ENCODE data around the gene LRP1B. TPM values are rescaled to one million over a fixed set of nuclear protein-coding genes. Genes with fewer than 3 reads are reported as not detected.

Gene LRP1B
- total RNA-seq, 1 experiment from 2014 or later, result 0.08 TPM

GRCh38 chr2:141306368-141306767 lies 824.4 kb downstream of the LRP1B start:
- Histone ChIP-seq H3K4me3 (no peak overlapping the region), H3K27ac (no peak overlapping the region), H3K36me3 (no peaks in the 10 kb centered on the region), H3K4me1 (replicated peaks) (no peaks in the 10 kb centered on the region), H3K9me3 (replicated peaks) (0 out of 2 replicates have a peak, but pooled peaks cover 2% of the 10 kb centered on the region), H3K27me3 (replicated peaks) (no peaks in the 10 kb centered on the region)
- no peak for DNase-seq (ENCODE audit: low read depth in 1 of 2, low spot score in 2 of 2)

GRCh38 chr2:141301551-141301950 lies 829.3 kb downstream of the LRP1B start:
- Histone ChIP-seq H3K27me3 (replicated peaks) (no peaks in the 10 kb centered on the region), H3K4me1 (replicated peaks) (no peaks in the 10 kb centered on the region), H3K4me3 (no peak overlapping the region), H3K36me3 (no peaks in the 10 kb centered on the region), H3K9me3 (replicated peaks) (0 out of 2 replicates have a peak, but pooled peaks cover 2% of the 10 kb centered on the region), H3K27ac (no peak overlapping the region)
- DNase-seq (ENCODE audit: low read depth in 1 of 2, low spot score in 2 of 2), result no peak

- Histone ChIP-seq H3K4me1 (replicated peaks) (no peaks in the 10 kb centered on the region), H3K27me3 (replicated peaks) (no peaks in the 10 kb centered on the region), H3K4me3 (no peak overlapping the region), H3K9me3 (replicated peaks) (no peaks in the 10 kb centered on the region), H3K36me3 (no peaks in the 10 kb centered on the region), H3K27ac (no peak overlapping the region)
- DNase-seq (ENCODE audit: low read depth in 1 of 2, low spot score in 2 of 2), result no peak
Measured at GRCh38 chr2:141280037-141280436, 850.8 kb downstream of the LRP1B start.

- H3K36me3 ChIP-seq, result no peaks in the 10 kb centered on the region
- no peak overlapping the region for H3K27ac ChIP-seq
- no peaks in the 10 kb centered on the region for H3K27me3 ChIP-seq (replicated peaks)
- no peaks in the 10 kb centered on the region for H3K9me3 ChIP-seq (replicated peaks)
- H3K4me1 ChIP-seq (replicated peaks), result no peaks in the 10 kb centered on the region
- no peak overlapping the region for H3K4me3 ChIP-seq
- DNase-seq (ENCODE audit: low read depth in 1 of 2, low spot score in 2 of 2), result no peak
Measured at GRCh38 chr2:141271346-141271745, 859.5 kb downstream of the LRP1B start.

- Histone ChIP-seq H3K4me3 (no peak overlapping the region), H3K27ac (no peak overlapping the region), H3K27me3 (replicated peaks) (no peaks in the 10 kb centered on the region), H3K36me3 (no peaks in the 10 kb centered on the region), H3K9me3 (replicated peaks) (no peaks in the 10 kb centered on the region), H3K4me1 (replicated peaks) (no peaks in the 10 kb centered on the region)
- DNase-seq (ENCODE audit: low read depth in 1 of 2, low spot score in 2 of 2), result no peak
Measured at GRCh38 chr2:141264848-141265247, 866.0 kb downstream of the LRP1B start.

GRCh38 chr2:141260911-141261310 lies 869.9 kb downstream of the LRP1B start:
- no peaks in the 10 kb centered on the region for H3K9me3 ChIP-seq (replicated peaks)
- H3K4me1 ChIP-seq (replicated peaks), result no peaks in the 10 kb centered on the region
- no peaks in the 10 kb centered on the region for H3K27me3 ChIP-seq (replicated peaks)
- DNase-seq (ENCODE audit: low read depth in 1 of 2, low spot score in 2 of 2), result no peak
- no peak overlapping the region for H3K4me3 ChIP-seq
- H3K36me3 ChIP-seq, result no peaks in the 10 kb centered on the region
- no peak overlapping the region for H3K27ac ChIP-seq

- no peak for DNase-seq (ENCODE audit: low read depth in 1 of 2, low spot score in 2 of 2)
- Histone ChIP-seq H3K27ac (no peak overlapping the region), H3K9me3 (replicated peaks) (no peaks in the 10 kb centered on the region), H3K36me3 (no peaks in the 10 kb centered on the region), H3K4me3 (no peak overlapping the region), H3K4me1 (replicated peaks) (no peaks in the 10 kb centered on the region), H3K27me3 (replicated peaks) (no peaks in the 10 kb centered on the region)
Measured at GRCh38 chr2:141259683-141260082, 871.1 kb downstream of the LRP1B start.

- DNase-seq (ENCODE audit: low read depth in 1 of 2, low spot score in 2 of 2), result no peak
- no peaks in the 10 kb centered on the region for H3K4me1 ChIP-seq (replicated peaks)
- no peaks in the 10 kb centered on the region for H3K9me3 ChIP-seq (replicated peaks)
- H3K27ac ChIP-seq, result no peak overlapping the region
- H3K27me3 ChIP-seq (replicated peaks), result no peaks in the 10 kb centered on the region
- H3K4me3 ChIP-seq, result no peak overlapping the region
- no peaks in the 10 kb centered on the region for H3K36me3 ChIP-seq
Measured at GRCh38 chr2:141242008-141242407, 888.8 kb downstream of the LRP1B start.

- Histone ChIP-seq H3K4me3 (no peak overlapping the region), H3K4me1 (replicated peaks) (no peaks in the 10 kb centered on the region), H3K27ac (no peak overlapping the region), H3K27me3 (replicated peaks) (no peaks in the 10 kb centered on the region), H3K9me3 (replicated peaks) (no peaks in the 10 kb centered on the region), H3K36me3 (no peaks in the 10 kb centered on the region)
- no peak for DNase-seq (ENCODE audit: low read depth in 1 of 2, low spot score in 2 of 2)
Measured at GRCh38 chr2:141226560-141226959, 904.3 kb downstream of the LRP1B start.

- H3K27me3 ChIP-seq (replicated peaks), result no peaks in the 10 kb centered on the region
- H3K27ac ChIP-seq, result no peak overlapping the region
- H3K36me3 ChIP-seq, result no peaks in the 10 kb centered on the region
- DNase-seq (ENCODE audit: low read depth in 1 of 2, low spot score in 2 of 2), result no peak
- no peak overlapping the region for H3K4me3 ChIP-seq
- no peaks in the 10 kb centered on the region; the same call in 1 of the 2 replicates for H3K9me3 ChIP-seq (replicated peaks)
- H3K4me1 ChIP-seq (replicated peaks), result no peaks in the 10 kb centered on the region
Measured at GRCh38 chr2:141207036-141207385, 923.8 kb downstream of the LRP1B start.

GRCh38 chr2:141201016-141201565 lies 929.7 kb downstream of the LRP1B start:
- no peak for DNase-seq (ENCODE audit: low read depth in 1 of 2, low spot score in 2 of 2)
- H3K27ac ChIP-seq, result no peak overlapping the region

GRCh38 chr2:141200191-141200590 lies 930.6 kb downstream of the LRP1B start:
- H3K4me1 ChIP-seq (replicated peaks), result no peaks in the 10 kb centered on the region
- H3K27ac ChIP-seq, result no peak overlapping the region
- DNase-seq (ENCODE audit: low read depth in 1 of 2, low spot score in 2 of 2), result no peak

More at GRCh38 chr2:141201016-141201565, 929.7 kb downstream of the LRP1B start:
- Histone ChIP-seq H3K4me3 (no peak overlapping the region), H3K36me3 (no peaks in the 10 kb centered on the region), H3K4me1 (replicated peaks) (no peaks in the 10 kb centered on the region), H3K9me3 (replicated peaks) (no peaks in the 10 kb centered on the region), H3K27me3 (replicated peaks) (no peaks in the 10 kb centered on the region)

GRCh38 chr2:141199711-141200110 lies 931.1 kb downstream of the LRP1B start:
- H3K9me3 ChIP-seq (replicated peaks), result no peaks in the 10 kb centered on the region
- no peak overlapping the region for H3K4me3 ChIP-seq
- H3K27ac ChIP-seq, result no peak overlapping the region
- no peaks in the 10 kb centered on the region for H3K4me1 ChIP-seq (replicated peaks)
- H3K27me3 ChIP-seq (replicated peaks), result no peaks in the 10 kb centered on the region
- DNase-seq (ENCODE audit: low read depth in 1 of 2, low spot score in 2 of 2), result no peak
- no peaks in the 10 kb centered on the region for H3K36me3 ChIP-seq

More at GRCh38 chr2:141200191-141200590, 930.6 kb downstream of the LRP1B start:
- H3K9me3 ChIP-seq (replicated peaks), result no peaks in the 10 kb centered on the region
- H3K4me3 ChIP-seq, result no peak overlapping the region
- H3K36me3 ChIP-seq, result no peaks in the 10 kb centered on the region
- no peaks in the 10 kb centered on the region for H3K27me3 ChIP-seq (replicated peaks)

GRCh38 chr2:141195087-141195486 lies 935.7 kb downstream of the LRP1B start:
- Histone ChIP-seq H3K4me1 (replicated peaks) (no peaks in the 10 kb centered on the region), H3K27me3 (replicated peaks) (no peaks in the 10 kb centered on the region), H3K36me3 (no peaks in the 10 kb centered on the region), H3K9me3 (replicated peaks) (no peaks in the 10 kb centered on the region), H3K4me3 (no peak overlapping the region), H3K27ac (no peak overlapping the region)
- no peak for DNase-seq (ENCODE audit: low read depth in 1 of 2, low spot score in 2 of 2)

- H3K36me3 ChIP-seq, result no peaks in the 10 kb centered on the region
- no peaks in the 10 kb centered on the region for H3K27me3 ChIP-seq (replicated peaks)
- no peak overlapping the region for H3K27ac ChIP-seq
- no peak for DNase-seq (ENCODE audit: low read depth in 1 of 2, low spot score in 2 of 2)
- H3K4me1 ChIP-seq (replicated peaks), result no peaks in the 10 kb centered on the region
- no peaks in the 10 kb centered on the region for H3K9me3 ChIP-seq (replicated peaks)
- no peak overlapping the region for H3K4me3 ChIP-seq
Measured at GRCh38 chr2:141187075-141187439, 943.8 kb downstream of the LRP1B start.
